Measurements from ENCODE around the gene CAV1.

GRCh38 chr7:116570306-116570705, 45.5 kb downstream of the CAV1 start:
- TF ChIP-seq CTCF (IDR thresholded peaks at IDR 0.05) (no peak), POLR2AphosphoS5 (IDR thresholded peaks at IDR 0.05) (no peak)
